Pancreas (tissue), 10 donors: Measurements from ENCODE around the gene HIVEP3. TPM values are rescaled to one million over a fixed set of nuclear protein-coding genes. Genes with fewer than 3 reads are reported as not detected.
A peak's percentile ranks its signal among the peaks of the same experiment; 100 is the strongest.

Experiments
- ATAC-seq, 4 donors: fragments of 200-7000 bp; cut with Tn5 transposase; one replicate each; pipeline versions ENCODE4 v1.8.0 to v1.9.1; 2020; ENCODE audit warnings: mild to moderate bottlenecking in 4 of 4, moderate library complexity in 4 of 4
- DNase-seq, 6 donors: peaks; one replicate each; pipeline ENCODE4 v3.0.0-alpha.2; 2020
- FAIRE-seq: peaks from 2 replicates; lab custom pipeline; 2012; peaks lifted over from hg19 to GRCh38; lab: Jason Lieb, UNC
- H3K27ac ChIP-seq, 4 donors: fragments of 200-600 bp; sonication (generic); 1 replicate in 3 of 4; 2 replicates in 1 of 4; pipeline versions ENCODE4 v1.5.0 to v1.8.0; 2020
- H3K27me3 ChIP-seq, 4 donors: fragments of 200-600 bp; one replicate each; pipeline ENCODE4 v1.8.0; 2021
- H3K36me3 ChIP-seq, 3 donors: fragments of 200-600 bp; sonication (generic) in 1 of 3; one replicate each; pipeline versions ENCODE4 v1.5.0 to v1.8.0; 2020 to 2021
- H3K4me1 ChIP-seq, 3 donors: fragments of 200-600 bp; one replicate each; pipeline ENCODE4 v1.8.0; 2021
- H3K4me3 ChIP-seq, 4 donors: fragments of 200-600 bp; sonication (generic) in 2 of 4; one replicate each; pipeline versions ENCODE4 v1.5.0 to v1.8.0; 2020 to 2021
- H3K9me3 ChIP-seq, 4 donors: fragments of 200-600 bp; one replicate each; pipeline ENCODE4 v1.8.0; 2021
- CTCF ChIP-seq, 4 donors: fragments of 200-600 bp; sonication (generic) in 3 of 4; IDR thresholded peaks; one replicate each; pipeline versions ENCODE4 v1.5.0 to v1.8.0; 2021; ENCODE audit warnings: antibody characterized with exemption in 4 of 4
- WGBS, 2 donors: extraction: QIAGEN DNeasy Blood & Tissue Kit; methylation state at CpG; one replicate each; pipeline ENCODE4 v1.1.7; 2013; 5-methylcytosine and 5-hydroxymethylcytosine counted together
- intact Hi-C, 3 donors: fragments of 100-400 bp; cut with DNase I; formaldehyde crosslinking; loops; one replicate each; pipeline versions ENCODE4 v1.11.1 to v1.14.2; 2022
- polyA plus RNA-seq, 2 donors: library from polyadenylated mRNA; stranded (reverse); fragments of 200-250 nt; gene quantifications; one replicate each; pipeline ENCODE4 v1.2.3, GENCODE V29; 2013
- total RNA-seq, 6 donors: library from RNA; stranded (reverse); fragmentation: NEBNext Ultra II Directional in 4 of 6; extraction: Animal tissue kit (Norgen Biotek cat#: 25700) in 4 of 6; gene quantifications; one replicate each; pipeline versions ENCODE4 v1.2.1 to v1.2.4, GENCODE V29; 2021 to 2023
- donor health status: healthy with polysubstance abuse.
- donor health status: DM: no; HTN: no; CAD: no; lungs with moderate emphysema.
- donor health status: DM: no; HTN: no; CAD: no.
- donor health status: control.
- donor health status: control.
- donor health status: Bipolar disorder and iron deficiency.
- donor health status: DM: yes; HTN: yes; CAD: no.
- donor health status: DM: no; HTN: no; CAD: no.
- donor health status: DM: no; HTN: no; CAD: no.
- donor health status: DM: yes; HTN: yes; CAD: no.

The HIVEP3 gene
- total and polyA plus RNA-seq, 8 donors: 2.7 to 5.0 (median 3.1) TPM

GRCh38 chr1:41936107-41936506, 17.4 kb upstream of the HIVEP3 start:
- FAIRE-seq: no peak
- TF ChIP-seq CTCF (IDR thresholded peaks at IDR 0.05): no peak
- intact Hi-C loops: no loop called here
- peak in 2 of 4 donors; percentile 34 to 48 for ATAC-seq
- no peaks in the 10 kb centered on the region for H3K4me1 ChIP-seq
- no peak overlapping the region for H3K27ac ChIP-seq
- no peaks in the 10 kb centered on the region for H3K9me3 ChIP-seq
- no peaks in the 10 kb centered on the region for H3K36me3 ChIP-seq
- no peak for DNase-seq
- no peaks in the 10 kb centered on the region for H3K27me3 ChIP-seq
- 47 to 57% methylated on average over 2 of the region's 2 CpGs for WGBS, 2 donors
- H3K4me3 ChIP-seq: no peak overlapping the region

GRCh38 chr1:41935226-41935625, 16.5 kb upstream of the HIVEP3 start:
- DNase-seq (no peak), FAIRE-seq (no peak), ATAC-seq (no peak)
- Histone ChIP-seq H3K4me3 (no peak overlapping the region), H3K9me3 (no peaks in the 10 kb centered on the region), H3K36me3 (no peaks in the 10 kb centered on the region), H3K27me3 (no peaks in the 10 kb centered on the region), H3K4me1 (no peaks in the 10 kb centered on the region), H3K27ac (no peak overlapping the region)
- WGBS, 2 donors: 82 to 94% methylated on average over 1 of the region's 1 CpG
- intact Hi-C loops: no loop called here
- TF ChIP-seq CTCF (IDR thresholded peaks at IDR 0.05): no peak

GRCh38 chr1:41933106-41933505, 14.4 kb upstream of the HIVEP3 start:
- intact Hi-C loops: no loop called here
- ATAC-seq: no peak
- no peak for FAIRE-seq
- Histone ChIP-seq H3K27ac (no peak overlapping the region), H3K4me1 (no peaks in the 10 kb centered on the region), H3K27me3 (no peaks in the 10 kb centered on the region), H3K9me3 (no peaks in the 10 kb centered on the region), H3K36me3 (no peaks in the 10 kb centered on the region), H3K4me3 (no peak overlapping the region)
- no peak for TF ChIP-seq CTCF (IDR thresholded peaks at IDR 0.05)
- WGBS, 2 donors: 91 to 97% methylated on average over 1 of the region's 1 CpG
- DNase-seq: no peak

GRCh38 chr1:41931578-41931977, 12.9 kb upstream of the HIVEP3 start:
- Histone ChIP-seq H3K4me1 (no peaks in the 10 kb centered on the region), H3K4me3 (no peak overlapping the region), H3K27ac (no peak overlapping the region), H3K27me3 (no peaks in the 10 kb centered on the region), H3K9me3 (no peaks in the 10 kb centered on the region), H3K36me3 (no peaks in the 10 kb centered on the region)
- no peak for ATAC-seq
- intact Hi-C loops: no loop called here
- TF ChIP-seq CTCF (IDR thresholded peaks at IDR 0.05): no peak
- no peak for FAIRE-seq
- no peak for DNase-seq
- WGBS, 2 donors: 85 to 87% methylated on average over 3 of the region's 3 CpGs

GRCh38 chr1:41927118-41927517, 8.4 kb upstream of the HIVEP3 start:
- FAIRE-seq (no peak), ATAC-seq (peak in 3 of 4 donors; percentile 67 to 82 (median 74)), DNase-seq (no peak)
- TF ChIP-seq CTCF (IDR thresholded peaks at IDR 0.05): no peak
- no peaks in the 10 kb centered on the region for H3K9me3 ChIP-seq
- intact Hi-C loops: no loop called here
- no peaks in the 10 kb centered on the region for H3K36me3 ChIP-seq
- no peaks in the 10 kb centered on the region for H3K4me1 ChIP-seq
- no peak overlapping the region for H3K27ac ChIP-seq
- H3K4me3 ChIP-seq: no peak overlapping the region
- no peaks in the 10 kb centered on the region for H3K27me3 ChIP-seq
